Raji (cell line): ENCODE measurements around the gene IDH1.
A peak's percentile ranks its signal among the peaks of the same experiment; 100 is the strongest.

Experiments used
- POLR2A ChIP-seq: IDR thresholded peaks from 2 replicates; pipeline ENCODE4 v1.6.1; 2011; ENCODE audit warnings: low read depth, low read length, control low read depth; ENCODE audit not compliant: insufficient read depth

The IDH1 gene

GRCh38 chr2:208266936-208267335 is 12.1 kb upstream of the IDH1 start:
- no peak for TF ChIP-seq POLR2A

GRCh38 chr2:208266553-208266893 is 11.7 kb upstream of the IDH1 start:
- no peak for TF ChIP-seq POLR2A

- TF ChIP-seq POLR2A, result peak; percentile 71
These were observed 11.1 kb upstream of the IDH1 start, which contains the start of gene PIKFYVE for GRCh38 chr2:208265801-208266552. TSS of gene PIKFYVE (plus strand) at chr2:208266255. CDS start at chr2:208271520, 5,265 bp downstream.

GRCh38 chr2:208265371-208265800 is 10.5 kb upstream of the IDH1 start:
- TF ChIP-seq POLR2A, result peak; percentile 32; the same call in 1 of the 2 replicates

- TF ChIP-seq POLR2A, result no peak
These were observed 1.4 kb upstream of the IDH1 start for GRCh38 chr2:208256192-208256782.

- TF ChIP-seq POLR2A, result no peak
These were observed 761 bp upstream of the IDH1 start for GRCh38 chr2:208255557-208256106.

- TF ChIP-seq POLR2A, result no peak
These were observed 577 bp downstream of the IDH1 start for GRCh38 chr2:208254118-208254870.

GRCh38 chr2:208253600-208254117 is 1.2 kb downstream of the IDH1 start:
- TF ChIP-seq POLR2A, result no peak

GRCh38 chr2:208252716-208253492 is 2.0 kb downstream of the IDH1 start:
- no peak for TF ChIP-seq POLR2A

GRCh38 chr2:208251098-208251497 is 3.8 kb downstream of the IDH1 start:
- TF ChIP-seq POLR2A, result no peak

GRCh38 chr2:208250388-208250787 is 4.5 kb downstream of the IDH1 start:
- no peak for TF ChIP-seq POLR2A

GRCh38 chr2:208249296-208249695 is 5.6 kb downstream of the IDH1 start:
- TF ChIP-seq POLR2A, result no peak

GRCh38 chr2:208248601-208249000 is 6.3 kb downstream of the IDH1 start:
- TF ChIP-seq POLR2A, result no peak

GRCh38 chr2:208245746-208246145 is 9.1 kb downstream of the IDH1 start:
- no peak for TF ChIP-seq POLR2A

GRCh38 chr2:208244422-208244821 is 10.4 kb downstream of the IDH1 start:
- no peak for TF ChIP-seq POLR2A
